ENCODE data around the gene DUSP5. TPM values are rescaled to one million over a fixed set of nuclear protein-coding genes. Genes with fewer than 3 reads are reported as not detected.

The DUSP5 gene
- total RNA-seq, 4 donors from 2014 or later: 3.8 to 25.7 (median 4.6) TPM

GRCh38 chr10:110513949-110514348, 16.2 kb downstream of the DUSP5 start:
- H3K36me3 ChIP-seq: peaks cover 0 to 18% (median 15%) of the 10 kb centered on the region in 4 donors
- 97% methylated on average over 4 of the region's 4 CpGs for WGBS
- no peaks in the 10 kb centered on the region for H3K27me3 ChIP-seq
- H3K4me3 ChIP-seq: no peak overlapping the region
- H3K4me1 ChIP-seq: peaks cover 4 to 7% (median 6%) of the 10 kb centered on the region in 4 donors
- no peak for DNase-seq (ENCODE audit: extremely low spot score)
- TF ChIP-seq POLR2AphosphoS5 (IDR thresholded peaks at IDR 0.05) (no peak), CTCF (IDR thresholded peaks at IDR 0.05) (no peak), POLR2A (IDR thresholded peaks at IDR 0.05; ENCODE audit: low read depth) (no peak), EP300 (IDR thresholded peaks at IDR 0.05) (no peak)
- H3K27ac ChIP-seq (replicated peaks in 1 of 4): no peak overlapping the region
- intact Hi-C loops (cut with DNase I): no loop called here
- no peaks in the 10 kb centered on the region for H3K9me3 ChIP-seq

GRCh38 chr10:110514848-110515247, 17.1 kb downstream of the DUSP5 start:
- Histone ChIP-seq H3K4me3 (no peak overlapping the region), H3K27me3 (no peaks in the 10 kb centered on the region), H3K4me1 (peaks cover 3 to 7% (median 4%) of the 10 kb centered on the region in 4 donors), H3K27ac (replicated peaks in 1 of 4) (no peak overlapping the region), H3K36me3 (peaks cover 0 to 14% (median 12%) of the 10 kb centered on the region in 4 donors), H3K9me3 (no peaks in the 10 kb centered on the region)
- 97% methylated on average over 3 of the region's 3 CpGs for WGBS
- intact Hi-C loops (cut with DNase I): no loop called here
- DNase-seq (ENCODE audit: extremely low spot score): no peak
- TF ChIP-seq POLR2A (IDR thresholded peaks at IDR 0.05; ENCODE audit: low read depth) (no peak), POLR2AphosphoS5 (IDR thresholded peaks at IDR 0.05) (no peak), CTCF (IDR thresholded peaks at IDR 0.05) (no peak), EP300 (IDR thresholded peaks at IDR 0.05) (no peak)

- H3K9me3 ChIP-seq: no peaks in the 10 kb centered on the region
- intact Hi-C loops (cut with DNase I): no loop called here
- TF ChIP-seq CTCF (IDR thresholded peaks at IDR 0.05) (no peak), POLR2AphosphoS5 (IDR thresholded peaks at IDR 0.05) (no peak), EP300 (IDR thresholded peaks at IDR 0.05) (no peak), POLR2A (IDR thresholded peaks at IDR 0.05; ENCODE audit: low read depth) (no peak)
- H3K4me3 ChIP-seq: no peak overlapping the region
- no peaks in the 10 kb centered on the region for H3K27me3 ChIP-seq
- no peak overlapping the region for H3K27ac ChIP-seq (replicated peaks in 1 of 4)
- no peaks in the 10 kb centered on the region for H3K36me3 ChIP-seq
- peaks cover 0 to 7% (median 4%) of the 10 kb centered on the region in 4 donors for H3K4me1 ChIP-seq
- WGBS: 85% methylated on average over 2 of the region's 3 CpGs
- DNase-seq (ENCODE audit: extremely low spot score): no peak
These were observed 19.2 kb downstream of the DUSP5 start for GRCh38 chr10:110516815-110517492.

- Histone ChIP-seq H3K9me3 (no peaks in the 10 kb centered on the region), H3K36me3 (no peaks in the 10 kb centered on the region), H3K27ac (replicated peaks in 1 of 4) (no peak overlapping the region), H3K27me3 (no peaks in the 10 kb centered on the region), H3K4me1 (no peaks in the 10 kb centered on the region), H3K4me3 (no peak overlapping the region)
- no peak for DNase-seq (ENCODE audit: extremely low spot score)
- 85% methylated on average over 3 of the region's 4 CpGs for WGBS
- TF ChIP-seq EP300 (IDR thresholded peaks at IDR 0.05) (no peak), POLR2A (IDR thresholded peaks at IDR 0.05; ENCODE audit: low read depth) (no peak), POLR2AphosphoS5 (IDR thresholded peaks at IDR 0.05) (no peak), CTCF (IDR thresholded peaks at IDR 0.05) (no peak)
- intact Hi-C loops (cut with DNase I): no loop called here
These were observed 24.8 kb downstream of the DUSP5 start for GRCh38 chr10:110522365-110522988.
